HCT116 (cell line): ENCODE results near the gene SCN1A. TPM values are rescaled to one million over a fixed set of nuclear protein-coding genes. Genes with fewer than 3 reads are reported as not detected.

Experiments
- ATAC-seq: fragments of 200-7000 bp; cut with Tn5 transposase; 2 replicates; pipeline ENCODE4 v1.9.1; 2020; ENCODE audit warnings: mild to moderate bottlenecking, moderate library complexity
- BruUV-seq: library from RNA; stranded (reverse); fragments of 400-500 nt; replicated peaks from 2 replicates; lab custom pipeline; 2021; lab: Mats Ljungman, UMichigan
- CTCF ChIA-PET: fragments of 300-600 bp; sonication (Branson Sonifier 250); formaldehyde crosslinking; loops from one replicate; lab custom pipeline; 2021; ENCODE audit warnings: antibody characterized with exemption; lab: Charles Lee
- POLR2A ChIA-PET: fragments of 300-600, 350-600 bp; sonication (Branson Sonifier 250); formaldehyde crosslinking; loops from one replicate; lab custom pipeline; 2021; ENCODE audit warnings: antibody characterized with exemption; lab: Charles Lee
- RAD21 ChIA-PET, 2 experiments: fragments of 300-600 bp; sonication (Branson Sonifier 250); formaldehyde crosslinking; loops; one replicate each; lab custom pipeline; 2023; ENCODE audit warnings: low total read pairs in 2 of 2; ENCODE audit not compliant: uncharacterized antibody in 2 of 2, unreplicated experiment in 2 of 2, low non-redundant PET in 1 of 2; lab: Charles Lee
- DNase-seq: peaks from one replicate; pipeline ENCODE4 v3.0.0-alpha.2; 2010; ENCODE audit warnings: low read depth, low spot score
- H2AFZ ChIP-seq: fragments of 200-600 bp; shearing (Covaris generic), sonication (generic); 2 replicates; pipeline ENCODE4 v1.6.1; 2017; ENCODE audit warnings: low read depth, mixed run types, mixed read lengths, antibody characterized with exemption, low read length; ENCODE audit not compliant: poor library complexity, severe bottlenecking
- H3K27ac ChIP-seq: 2 replicates; pipeline ENCODE4 v1.5.1; 2012; ENCODE audit warnings: low read depth, low read length
- H3K27me3 ChIP-seq: fragments of 200-600 bp; sonication (generic); 2 replicates; pipeline ENCODE4 v1.6.1; 2016; ENCODE audit warnings: mixed run types, low read length, mixed read lengths; ENCODE audit not compliant: insufficient read depth
- H3K36me3 ChIP-seq, 2 experiments: fragments of 200-500 bp in 1 of 2; fragments of 200-600 bp in 1 of 2; sonication (Bioruptor generic) in 1 of 2; sonication (generic) in 1 of 2; 2 replicates each; pipeline versions ENCODE4 v1.5.1 to v1.6.1; 2014 to 2016; ENCODE audit warnings: low read length in 2 of 2, inconsistent platforms in 1 of 2, mixed read lengths in 1 of 2, mixed run types in 1 of 2; ENCODE audit not compliant: insufficient read depth in 2 of 2, control insufficient read depth in 1 of 2
- H3K4me1 ChIP-seq, 2 experiments: fragments of 200-600 bp in 1 of 2; sonication (generic) in 1 of 2; 2 replicates each; pipeline versions ENCODE4 v1.5.1 to v1.6.1; 2012 to 2017; ENCODE audit warnings: low read length in 2 of 2, inconsistent platforms in 1 of 2, mild to moderate bottlenecking in 1 of 2, mixed read lengths in 1 of 2, mixed run types in 1 of 2, moderate library complexity in 1 of 2; ENCODE audit not compliant: insufficient read depth in 2 of 2, control insufficient read depth in 1 of 2
- H3K4me2 ChIP-seq: fragments of 200-600 bp; sonication (generic); 2 replicates; pipeline ENCODE4 v1.6.1; 2017; ENCODE audit warnings: mixed run types, low read length, mixed read lengths
- H3K4me3 ChIP-seq, 2 experiments: fragments of 200-600 bp in 1 of 2; sonication (generic) in 1 of 2; replicated peaks in 1 of 2; 2 replicates each; pipeline ENCODE4 v1.5.1; 2011 to 2016; ENCODE audit warnings: low read length in 2 of 2, control low read depth in 1 of 2, low read depth in 1 of 2, mild to moderate bottlenecking in 1 of 2, mixed read lengths in 1 of 2, mixed run types in 1 of 2
- H3K79me2 ChIP-seq: fragments of 200-600 bp; sonication (generic); 2 replicates; pipeline ENCODE4 v1.6.1; 2017; ENCODE audit warnings: mild to moderate bottlenecking, mixed run types, low read length, moderate library complexity, mixed read lengths; ENCODE audit not compliant: insufficient read depth
- H3K9ac ChIP-seq: fragments of 200-600 bp; sonication (generic); 2 replicates; pipeline ENCODE4 v1.6.1; 2016; ENCODE audit warnings: low read length, mixed read lengths
- H3K9me2 ChIP-seq: fragments of 200-600 bp; sonication (generic), shearing (Covaris generic); 2 replicates; pipeline ENCODE4 v1.6.1; 2017; ENCODE audit warnings: mixed run types, mild to moderate bottlenecking, moderate library complexity; ENCODE audit not compliant: insufficient read depth
- H3K9me3 ChIP-seq, 2 experiments: fragments of 200-500 bp in 1 of 2; fragments of 200-600 bp in 1 of 2; sonication (Bioruptor generic) in 1 of 2; sonication (generic) in 1 of 2; 2 replicates each; pipeline ENCODE4 v1.6.1; 2014 to 2017; ENCODE audit warnings: low read length in 2 of 2, mixed read lengths in 2 of 2, inconsistent platforms in 1 of 2, low read depth in 1 of 2, mild to moderate bottlenecking in 1 of 2, mixed run types in 1 of 2, moderate library complexity in 1 of 2; ENCODE audit not compliant: control insufficient read depth in 1 of 2, insufficient read depth in 1 of 2
- H4K20me1 ChIP-seq: fragments of 200-600 bp; sonication (generic), shearing (Covaris generic); 2 replicates; pipeline ENCODE4 v1.6.1; 2017; ENCODE audit warnings: mixed run types, mild to moderate bottlenecking, moderate library complexity; ENCODE audit not compliant: insufficient read depth
- CBX3 ChIP-seq: IDR thresholded peaks from 2 replicates; pipeline ENCODE4 v1.6.1; 2012; ENCODE audit warnings: low read depth
- CTCF ChIP-seq, 3 experiments: fragments of 200-600 bp in 1 of 3; sonication (generic) in 1 of 3; IDR thresholded peaks in 2 of 3; conservative IDR thresholded peaks in 1 of 3; 2 replicates each; pipeline ENCODE4 v1.5.1; 2012 to 2017; ENCODE audit warnings: low read depth in 2 of 3, low read length in 2 of 3, antibody characterized with exemption in 1 of 3, borderline replicate concordance in 1 of 3, control low read depth in 1 of 3, mild to moderate bottlenecking in 1 of 3, mixed read lengths in 1 of 3, mixed run types in 1 of 3, moderate library complexity in 1 of 3; ENCODE audit not compliant: insufficient read depth in 1 of 3
- EGR1 ChIP-seq: IDR thresholded peaks from 2 replicates; pipeline ENCODE4 v1.6.1; 2012; ENCODE audit warnings: low read depth
- ELF1 ChIP-seq: IDR thresholded peaks from 2 replicates; pipeline ENCODE4 v1.6.1; 2012; ENCODE audit warnings: low read depth, borderline replicate concordance
- EZH2 ChIP-seq: fragments of 200-600 bp; sonication (generic); IDR thresholded peaks from 2 replicates; pipeline ENCODE4 v1.6.1; 2017; ENCODE audit warnings: antibody characterized with exemption, mixed run types
- EZH2phosphoT487 ChIP-seq: fragments of 200-600 bp; IDR thresholded peaks from 2 replicates; pipeline ENCODE4 v1.6.1; 2018; ENCODE audit warnings: antibody characterized with exemption, borderline replicate concordance
- FOSL1 ChIP-seq: IDR thresholded peaks from 2 replicates; pipeline ENCODE4 v1.6.1; 2012; ENCODE audit warnings: low read depth
- POLR2AphosphoS5 ChIP-seq: IDR thresholded peaks from 2 replicates; pipeline ENCODE4 v1.6.1; 2011; ENCODE audit warnings: mild to moderate bottlenecking, low read depth, low read length, moderate library complexity
- SIN3A ChIP-seq: IDR thresholded peaks from 2 replicates; pipeline ENCODE4 v1.6.1; 2012; ENCODE audit warnings: low read depth
- SRF ChIP-seq: IDR thresholded peaks from 2 replicates; pipeline ENCODE4 v1.6.1; 2012; ENCODE audit warnings: low read depth
- TCF7L2 ChIP-seq: IDR thresholded peaks from 2 replicates; pipeline ENCODE4 v1.7.0; 2011; ENCODE audit warnings: borderline replicate concordance, inconsistent platforms; ENCODE audit not compliant: insufficient read depth, insufficient read length; ENCODE audit errors: extremely low read depth
- YY1 ChIP-seq: IDR thresholded peaks from 2 replicates; pipeline ENCODE4 v1.6.1; 2011; ENCODE audit warnings: low read length, low read depth, moderate library complexity, mild to moderate bottlenecking; ENCODE audit not compliant: insufficient replicate concordance; ENCODE audit errors: extremely low read depth
- ZFX ChIP-seq: fragments of 450-650 bp; IDR thresholded peaks from 2 replicates; pipeline ENCODE4 v1.6.1; 2017
- intact Hi-C: fragments of 100-400 bp; cut with micrococcal nuclease; formaldehyde crosslinking; loops from 2 replicates; pipeline ENCODE4 v1.10.0; 2022
- total RNA-seq: library from RNA; stranded (reverse); gene quantifications from one replicate; pipeline ENCODE4 v1.2.1, GENCODE V29; 2021; ENCODE audit not compliant: unreplicated experiment
- TF ChIP-seq, protein P1 (sequence below): IDR thresholded peaks from 2 replicates; pipeline ENCODE4 v1.6.1; 2011; ENCODE audit warnings: mild to moderate bottlenecking, low read length, moderate library complexity; ENCODE audit not compliant: insufficient replicate concordance; ENCODE audit errors: extremely low read depth

SCN1A gene
- total RNA-seq, 1 experiment from 2014 or later, result not detected

- no peak overlapping the region for H3K4me2 ChIP-seq
- DNase-seq (no peak), ATAC-seq (no peak)
- no peaks in the 10 kb centered on the region for H3K4me1 ChIP-seq
- peaks cover 32% of the 10 kb centered on the region for H3K27me3 ChIP-seq
- BruUV-seq, result no TSS peak
- no peaks in the 10 kb centered on the region for H3K36me3 ChIP-seq
- no peak overlapping the region for H3K4me3 ChIP-seq
- no peak overlapping the region for H3K27ac ChIP-seq
- RAD21 ChIA-PET, result no interaction called here
- no peak overlapping the region for H2AFZ ChIP-seq
- H4K20me1 ChIP-seq, result no peaks in the 10 kb centered on the region
- H3K9me2 ChIP-seq, result no peaks in the 10 kb centered on the region
- TF ChIP-seq ELF1 (no peak), TCF7L2 (no peak), CTCF (IDR thresholded peaks at IDR 0.05 in 2 of 3, conservative IDR thresholded peaks at IDR 0.05 in 1 of 3; ENCODE audit: borderline replicate concordance in 1 of 3, insufficient read depth in 1 of 3, low read depth in 2 of 3, low read length in 2 of 3) (no peak), EZH2 (no peak), EZH2phosphoT487 (no peak), ZFX (no peak)
- TF ChIP-seq, all 23 proteins: peak for 0
- ChIA-PET CTCF (interaction anchor here (1.4 kb wide), 1 partner anchor 10 kb away, joined by 5 read pairs; the partner anchor contains the start of gene SCN1A), POLR2A (no interaction called here)
- Histone ChIP-seq H3K79me2 (no peaks in the 10 kb centered on the region), H3K9me3 (no peaks in the 10 kb centered on the region), H3K9ac (no peak overlapping the region)
- intact Hi-C loops, result no loop called here
Observed at GRCh38 chr2:166138144-166138543, 10.3 kb upstream of the SCN1A start.

DNA sequence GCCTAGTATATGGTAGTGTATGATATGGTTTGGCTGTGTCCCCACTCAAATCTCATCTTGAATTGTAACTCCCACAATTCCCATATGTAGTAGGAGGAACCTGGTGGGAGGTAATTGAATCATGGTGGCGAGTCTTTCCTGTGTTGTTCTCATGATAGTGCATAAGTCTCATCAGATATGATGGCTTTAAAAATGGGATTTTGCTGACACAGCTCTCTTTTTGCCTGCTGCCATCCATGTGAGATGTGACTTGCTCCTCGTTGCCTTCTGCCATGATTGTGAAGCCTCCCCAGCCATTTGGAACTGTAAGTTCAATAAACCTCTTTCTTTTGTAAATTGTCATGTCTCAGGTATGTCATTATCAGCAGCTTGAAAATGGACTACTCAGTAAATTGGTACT lies 9.5 kb upstream of the SCN1A start:
- Histone ChIP-seq H3K9me2 (no peaks in the 10 kb centered on the region), H3K79me2 (no peaks in the 10 kb centered on the region), H3K4me3 (no peak overlapping the region), H3K9ac (no peak overlapping the region), H3K9me3 (no peaks in the 10 kb centered on the region), H3K4me1 (no peaks in the 10 kb centered on the region), H3K27me3 (peaks cover 37% of the 10 kb centered on the region), H2AFZ (no peak overlapping the region), H3K4me2 (no peak overlapping the region), H3K27ac (no peak overlapping the region), H3K36me3 (no peaks in the 10 kb centered on the region), H4K20me1 (no peaks in the 10 kb centered on the region)
- ATAC-seq, result no peak
- BruUV-seq, result no TSS peak
- ChIA-PET CTCF (no interaction called here), RAD21 (no interaction called here), POLR2A (no interaction called here)
- intact Hi-C loops, result no loop called here
- DNase-seq, result no peak
- TF ChIP-seq FOSL1 (no peak), YY1 (no peak), CTCF (IDR thresholded peaks at IDR 0.05 in 2 of 3, conservative IDR thresholded peaks at IDR 0.05 in 1 of 3; ENCODE audit: borderline replicate concordance in 1 of 3, insufficient read depth in 1 of 3, low read depth in 2 of 3, low read length in 2 of 3) (no peak), POLR2AphosphoS5 (no peak), SIN3A (no peak), EGR1 (no peak), SRF (no peak), ZFX (no peak), CBX3 (no peak), ELF1 (no peak)
- TF ChIP-seq, protein P1, sequence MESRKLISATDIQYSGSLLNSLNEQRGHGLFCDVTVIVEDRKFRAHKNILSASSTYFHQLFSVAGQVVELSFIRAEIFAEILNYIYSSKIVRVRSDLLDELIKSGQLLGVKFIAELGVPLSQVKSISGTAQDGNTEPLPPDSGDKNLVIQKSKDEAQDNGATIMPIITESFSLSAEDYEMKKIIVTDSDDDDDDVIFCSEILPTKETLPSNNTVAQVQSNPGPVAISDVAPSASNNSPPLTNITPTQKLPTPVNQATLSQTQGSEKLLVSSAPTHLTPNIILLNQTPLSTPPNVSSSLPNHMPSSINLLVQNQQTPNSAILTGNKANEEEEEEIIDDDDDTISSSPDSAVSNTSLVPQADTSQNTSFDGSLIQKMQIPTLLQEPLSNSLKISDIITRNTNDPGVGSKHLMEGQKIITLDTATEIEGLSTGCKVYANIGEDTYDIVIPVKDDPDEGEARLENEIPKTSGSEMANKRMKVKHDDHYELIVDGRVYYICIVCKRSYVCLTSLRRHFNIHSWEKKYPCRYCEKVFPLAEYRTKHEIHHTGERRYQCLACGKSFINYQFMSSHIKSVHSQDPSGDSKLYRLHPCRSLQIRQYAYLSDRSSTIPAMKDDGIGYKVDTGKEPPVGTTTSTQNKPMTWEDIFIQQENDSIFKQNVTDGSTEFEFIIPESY, result no peak
